GM18861 (cell line): ENCODE results near the gene SDC3.

Experiments
- ATAC-seq: cut with Tn5 transposase; IDR thresholded peaks from one replicate; pipeline ENCODE4 v1.9.1; 2021; ENCODE audit not compliant: unreplicated experiment

Gene SDC3

GRCh38 chr1:30929135-30929889 lies 20.8 kb upstream of the SDC3 start:
- ATAC-seq: no peak

GRCh38 chr1:30928789-30929134 lies 20.2 kb upstream of the SDC3 start:
- ATAC-seq: no peak

DNA sequence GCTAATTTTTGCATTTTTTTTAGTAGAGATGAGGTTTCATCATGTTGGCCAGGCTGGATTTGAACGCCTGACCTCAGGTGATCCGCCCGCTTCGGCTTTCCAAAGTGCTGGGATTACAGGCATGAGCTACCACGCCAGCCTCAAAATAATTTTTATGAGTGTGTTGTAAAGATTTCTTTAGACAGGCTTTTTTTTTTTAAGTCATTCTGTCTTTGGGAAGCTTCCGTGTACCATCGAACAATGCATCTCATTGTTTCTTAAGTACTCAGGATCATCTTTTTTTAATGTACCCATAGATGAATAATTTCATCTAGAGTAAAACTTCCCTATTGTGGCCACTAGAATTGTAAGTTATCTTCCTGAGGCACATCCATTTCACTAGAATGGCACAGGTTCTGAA lies 19.6 kb upstream of the SDC3 start:
- no peak for ATAC-seq

GRCh38 chr1:30927448-30927847 lies 18.9 kb upstream of the SDC3 start:
- ATAC-seq: no peak

DNA sequence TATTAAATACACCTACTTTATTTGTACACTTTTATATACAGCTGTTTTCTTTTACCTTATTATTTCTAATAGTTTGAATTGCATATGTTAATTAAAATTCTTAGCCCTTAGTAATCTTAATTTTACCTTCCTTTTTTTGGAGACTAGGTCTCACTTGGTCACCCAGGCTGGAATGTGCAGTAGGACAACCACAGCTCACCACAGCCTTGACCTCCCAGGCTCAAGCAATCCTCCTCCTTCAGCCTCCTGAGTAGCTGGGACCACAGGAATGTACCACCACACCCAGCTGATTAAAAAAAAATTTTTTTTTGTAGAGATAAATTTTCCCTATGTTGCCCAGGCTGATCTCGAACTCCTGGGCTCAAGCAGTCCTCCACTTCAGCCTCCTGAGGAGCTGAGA lies 15.0 kb upstream of the SDC3 start:
- ATAC-seq: no peak

DNA sequence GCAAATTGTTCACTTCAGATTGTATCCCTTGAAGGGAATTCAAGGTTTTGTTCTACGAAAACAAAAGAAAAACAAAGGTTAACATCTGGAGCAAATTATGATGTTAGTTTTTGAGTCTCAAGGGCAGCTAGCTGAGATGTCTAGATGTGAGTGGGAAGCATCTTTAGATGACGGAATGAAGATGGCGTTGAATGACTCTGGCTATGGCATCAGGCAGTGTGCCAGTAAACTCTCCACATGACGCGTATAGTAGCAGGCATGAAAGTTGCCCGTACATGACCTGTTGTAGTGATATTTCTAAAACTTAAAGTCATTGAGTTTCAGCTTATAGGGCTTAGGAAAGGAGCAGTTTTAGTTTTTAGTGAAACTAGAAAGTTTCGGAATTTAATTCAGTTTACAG lies 12.3 kb upstream of the SDC3 start:
- no peak for ATAC-seq

- no peak for ATAC-seq
Measured at GRCh38 chr1:30919025-30919881, 10.7 kb upstream of the SDC3 start.

DNA sequence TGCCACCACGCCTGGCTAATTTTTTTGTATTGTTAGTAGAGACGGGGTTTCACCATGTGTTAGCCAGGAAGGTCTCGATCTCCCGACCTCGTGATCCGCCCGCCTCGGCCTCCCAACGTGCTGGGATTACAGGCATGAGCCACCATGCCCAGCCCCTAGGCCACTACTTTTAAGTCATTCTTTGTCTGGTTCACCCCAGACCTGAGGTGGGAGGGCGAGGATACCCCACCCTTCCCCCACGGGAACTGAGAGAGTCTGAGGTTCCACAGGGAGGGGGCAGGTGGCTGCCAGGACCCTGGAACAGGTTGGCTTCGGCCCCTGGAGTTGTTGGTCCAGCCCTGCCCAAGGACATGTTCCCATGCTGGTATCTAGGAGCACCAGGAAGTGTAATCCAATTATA lies 7.7 kb upstream of the SDC3 start:
- ATAC-seq: no peak

DNA sequence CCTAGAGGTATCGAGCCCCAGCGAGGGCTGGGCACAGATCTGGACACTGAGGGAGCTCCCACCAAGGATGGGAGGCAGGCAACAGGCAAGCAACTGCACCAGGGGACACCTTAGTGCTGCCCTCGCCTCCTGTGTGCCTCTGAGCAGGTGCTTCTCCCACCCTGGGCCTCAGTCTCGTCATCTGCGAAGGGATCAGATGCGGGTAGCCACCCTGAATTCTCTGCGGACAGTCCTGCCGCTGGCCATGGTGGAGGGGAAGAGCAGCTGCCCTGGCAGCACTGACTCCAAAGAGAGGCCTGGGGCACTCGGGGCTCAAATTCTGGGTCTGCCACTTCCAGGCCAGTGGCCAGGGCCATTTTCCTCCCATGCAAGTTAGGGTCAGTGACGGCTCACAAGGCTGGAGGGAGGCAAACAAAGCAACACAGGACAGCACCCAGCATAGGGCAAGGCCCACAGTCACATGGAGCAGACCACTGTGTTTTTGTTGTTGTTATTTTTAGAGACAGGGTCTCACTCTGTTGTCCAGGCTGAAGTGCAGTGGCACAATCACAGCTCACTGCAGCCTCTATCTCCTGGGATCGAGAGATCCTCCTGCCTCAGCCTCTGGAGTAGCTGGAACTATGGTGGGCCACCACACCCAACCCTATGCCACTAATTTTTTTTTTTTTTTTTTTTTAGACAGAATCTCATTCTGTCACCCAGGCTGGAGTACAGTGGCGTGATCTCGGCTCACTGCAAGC lies 7.1 kb upstream of the SDC3 start:
- no peak for ATAC-seq

GRCh38 chr1:30914931-30915330 lies 6.4 kb upstream of the SDC3 start:
- no peak for ATAC-seq

DNA sequence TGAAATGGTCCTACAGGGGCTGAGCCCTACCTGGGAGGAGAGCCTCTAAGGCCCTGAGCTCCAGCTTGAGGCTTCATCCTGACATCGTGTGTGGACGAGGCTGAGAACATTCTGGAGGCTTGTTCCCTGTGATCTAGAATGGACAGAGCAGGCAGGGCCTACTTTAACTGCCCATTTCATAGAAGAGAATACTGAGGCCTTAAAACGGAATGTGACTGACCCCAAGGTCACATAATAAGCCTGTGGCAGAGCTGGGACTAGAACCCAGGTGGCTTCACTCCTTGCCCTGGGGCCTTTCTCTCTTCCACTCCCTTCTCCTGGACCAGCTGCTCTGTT lies 6.0 kb upstream of the SDC3 start:
- ATAC-seq: no peak

GRCh38 chr1:30912913-30913652 lies 4.5 kb upstream of the SDC3 start:
- no peak for ATAC-seq

DNA sequence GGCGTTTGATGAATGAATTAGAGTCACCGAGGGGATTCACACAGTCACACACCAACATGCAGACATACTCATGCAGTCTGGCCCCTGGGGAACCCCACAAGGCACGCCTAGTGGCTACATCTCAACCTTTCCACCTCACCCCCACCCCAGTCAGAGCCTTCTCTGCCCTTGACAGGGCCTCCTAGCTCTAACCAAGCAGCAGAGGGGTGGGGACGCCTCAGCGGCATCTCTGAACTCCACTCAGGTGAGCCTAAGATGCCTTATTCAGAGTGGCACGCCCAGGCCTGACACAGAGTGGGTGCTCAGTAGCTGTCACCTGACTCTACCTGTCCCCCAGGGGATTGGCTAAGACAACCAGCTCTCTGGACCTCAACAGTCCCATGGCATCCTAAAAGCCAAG lies 3.7 kb upstream of the SDC3 start:
- ATAC-seq: no peak

DNA sequence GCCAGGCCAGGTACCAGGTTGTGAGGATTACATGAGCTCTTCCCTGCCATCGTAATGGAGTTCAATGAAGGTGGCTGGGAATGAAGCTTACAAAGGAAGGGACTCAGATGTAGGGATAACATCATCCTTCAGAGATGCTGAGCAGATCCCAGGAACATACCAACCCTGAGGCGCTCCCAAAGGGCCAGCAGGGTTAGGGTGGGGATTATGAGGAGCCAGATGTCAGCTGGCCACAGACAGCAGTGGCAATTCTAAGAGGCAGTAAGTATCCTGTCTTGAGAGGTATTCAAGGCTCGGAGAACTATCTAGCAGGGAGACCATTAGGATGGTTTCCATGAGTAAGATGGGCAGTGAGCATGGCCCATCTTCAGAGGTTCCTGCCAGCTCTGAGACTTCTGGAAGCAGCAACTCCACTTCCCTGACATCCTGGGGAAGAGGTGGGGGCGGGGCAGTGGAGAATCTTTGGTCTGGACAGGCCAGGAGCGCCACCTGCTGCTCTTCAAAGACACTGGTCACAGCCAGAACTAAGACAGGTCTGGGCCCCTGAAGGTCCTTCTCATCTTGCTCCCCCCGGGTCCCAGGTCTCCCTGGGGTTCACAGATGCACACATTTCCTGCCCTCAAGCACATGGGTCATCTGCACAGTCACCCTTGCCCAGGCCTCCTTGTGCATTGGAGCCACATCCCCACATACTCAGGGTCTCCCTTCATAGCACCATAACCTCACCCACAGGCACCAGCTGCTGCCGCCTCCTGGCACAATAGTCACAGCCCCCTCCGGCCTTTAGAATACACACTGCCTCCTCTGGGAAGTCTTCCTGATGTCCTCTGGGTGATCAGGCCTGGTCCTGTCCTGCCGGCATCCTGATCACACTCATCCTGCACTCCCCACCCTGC lies 2.7 kb upstream of the SDC3 start:
- ATAC-seq: no peak

GRCh38 chr1:30909365-30910068 lies 959 bp upstream of the SDC3 start:
- ATAC-seq: no peak

- no peak for ATAC-seq
Measured at GRCh38 chr1:30908316-30908695, 252 bp downstream of the SDC3 start.

DNA sequence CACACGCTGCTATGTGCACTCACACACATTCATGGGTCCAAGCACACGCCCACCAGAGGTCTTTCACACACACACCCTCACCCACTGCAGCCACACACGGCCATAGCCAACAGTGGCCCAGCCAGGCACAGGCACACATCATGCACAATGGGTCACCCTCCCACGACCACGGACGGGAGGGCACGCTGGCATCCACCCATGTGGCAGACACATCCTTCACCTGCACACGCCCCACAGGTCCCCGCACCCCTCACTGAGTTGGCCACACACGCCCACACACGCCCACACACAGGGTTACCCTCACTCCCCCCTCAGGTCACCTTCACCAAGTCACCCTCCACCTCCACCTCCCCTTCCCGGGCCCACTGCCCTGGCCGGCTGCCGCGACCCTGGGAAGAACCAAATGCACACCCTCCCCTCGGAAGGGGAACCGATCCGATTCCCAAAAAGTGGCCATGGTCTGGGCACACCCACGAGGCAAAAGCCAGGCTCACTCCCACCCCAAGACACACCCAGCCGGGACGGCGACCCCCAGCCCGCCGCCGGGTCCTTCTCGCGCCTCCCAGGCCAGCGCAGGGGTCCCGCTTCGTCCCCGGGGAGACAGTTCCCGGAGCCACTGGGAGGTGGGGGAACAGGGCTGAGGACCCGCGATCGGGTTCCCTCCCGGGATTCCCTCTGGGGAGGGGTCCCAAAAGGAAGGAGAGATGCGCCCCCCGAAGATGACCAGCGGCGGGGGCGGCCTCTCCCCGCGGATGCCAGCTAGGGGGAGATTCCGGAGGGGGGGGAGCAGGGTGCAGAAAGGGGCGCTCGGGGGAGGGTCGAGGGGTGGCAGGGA lies 860 bp downstream of the SDC3 start:
- no peak for ATAC-seq

- no peak for ATAC-seq
Measured at GRCh38 chr1:30906631-30907441, 1.7 kb downstream of the SDC3 start.
